MCF 10A (cell line): ENCODE data around the gene KLHL5. TPM values are rescaled to one million over a fixed set of nuclear protein-coding genes. Genes with fewer than 3 reads are reported as not detected.

Source experiments
- BruUV-seq: library from RNA; stranded (reverse); fragments of 400-500 nt; replicated peaks from 2 replicates; lab custom pipeline; 2021; lab: Mats Ljungman, UMichigan
- CTCF ChIA-PET: fragments of 300-600 bp; sonication (Branson Sonifier 250); formaldehyde crosslinking; extraction: SDS; loops from one replicate; lab custom pipeline; 2021; ENCODE audit warnings: antibody characterized with exemption, inconsistent platforms; lab: Yijun Ruan, JAX
- POLR2A ChIA-PET: fragments of 300-600, 350-650 bp; sonication (Branson Sonifier 250); formaldehyde crosslinking; extraction: SDS; loops from one replicate; lab custom pipeline; 2020; ENCODE audit warnings: antibody characterized with exemption, inconsistent platforms; lab: Yijun Ruan, JAX
- DNase-seq: peaks from one replicate; pipeline ENCODE4 v3.0.0-alpha.2; 2018; ENCODE audit not compliant: unreplicated experiment
- H3K27ac Mint-ChIP-seq: one replicate; pipeline ENCODE4 v1.8.0; 2022; ENCODE audit warnings: mild to moderate bottlenecking, low read depth, mixed read lengths; ENCODE audit not compliant: unreplicated experiment
- H3K27me3 Mint-ChIP-seq: one replicate; pipeline ENCODE4 v1.8.0; 2022; ENCODE audit warnings: mixed read lengths; ENCODE audit not compliant: insufficient read depth, unreplicated experiment
- H3K36me3 Mint-ChIP-seq: one replicate; pipeline ENCODE4 v1.8.0; 2022; ENCODE audit warnings: mild to moderate bottlenecking, moderate library complexity, mixed read lengths; ENCODE audit not compliant: insufficient read depth, unreplicated experiment
- H3K4me1 Mint-ChIP-seq: one replicate; pipeline ENCODE4 v1.8.0; 2022; ENCODE audit warnings: mixed read lengths; ENCODE audit not compliant: insufficient read depth, unreplicated experiment
- H3K4me3 Mint-ChIP-seq: one replicate; pipeline ENCODE4 v1.8.0; 2022; ENCODE audit warnings: mild to moderate bottlenecking, moderate library complexity, mixed read lengths; ENCODE audit not compliant: unreplicated experiment
- H3K9me3 Mint-ChIP-seq: one replicate; pipeline ENCODE4 v1.8.0; 2022; ENCODE audit warnings: mixed read lengths; ENCODE audit not compliant: unreplicated experiment
- CTCF ChIP-seq: fragments of 200-600 bp; IDR thresholded peaks from one replicate; pipeline ENCODE4 v1.8.0; 2022; ENCODE audit warnings: antibody characterized with exemption, mild to moderate bottlenecking; ENCODE audit not compliant: unreplicated experiment
- intact Hi-C: fragments of 100-400 bp; cut with micrococcal nuclease; formaldehyde crosslinking; loops from 2 replicates; pipeline ENCODE4 v1.14.1; 2022
- total RNA-seq: library from RNA; stranded (reverse); gene quantifications from 2 replicates; pipeline ENCODE4 v1.2.3, GENCODE V29; 2022

KLHL5 gene
- total RNA-seq, 1 experiment from 2014 or later: 59.2 TPM

- Mint-ChIP-seq H3K4me1 (peaks cover 27% of the 10 kb centered on the region), H3K36me3 (no peaks in the 10 kb centered on the region), H3K27ac (no peak overlapping the region), H3K4me3 (no peak overlapping the region), H3K9me3 (no peaks in the 10 kb centered on the region), H3K27me3 (no peaks in the 10 kb centered on the region)
- intact Hi-C loops: no loop called here
- DNase-seq: no peak
- ChIA-PET CTCF (no interaction called here), POLR2A (no interaction called here)
- BruUV-seq: no TSS peak
- TF ChIP-seq CTCF: no peak
Measured at GRCh38 chr4:39066371-39066770, 4.3 kb downstream of the KLHL5 start.

- no TSS peak for BruUV-seq
- POLR2A ChIA-PET: interaction anchor here (0.6 kb wide), 1 partner anchor 21 kb away, joined by 3 read pairs; no protein-coding TSS in a partner anchor
- Mint-ChIP-seq H3K36me3 (no peaks in the 10 kb centered on the region), H3K4me1 (peaks cover 25% of the 10 kb centered on the region), H3K27me3 (no peaks in the 10 kb centered on the region), H3K27ac (peak overlapping the region; percentile 57), H3K4me3 (no peak overlapping the region), H3K9me3 (no peaks in the 10 kb centered on the region)
- intact Hi-C loops: no loop called here
- TF ChIP-seq CTCF: no peak
- CTCF ChIA-PET: interaction anchor here (0.6 to 0.7 kb wide), 2 partner anchors 14 to 1302 kb away, joined by 3 read pairs; no protein-coding TSS in a partner anchor
- DNase-seq: no peak
Measured at GRCh38 chr4:39067031-39067430, 5.0 kb downstream of the KLHL5 start.

- ChIA-PET CTCF (interaction anchor here (0.6 to 0.7 kb wide), 2 partner anchors 14 to 1302 kb away, joined by 3 read pairs; no protein-coding TSS in a partner anchor), POLR2A (interaction anchor here (0.6 kb wide), 1 partner anchor 21 kb away, joined by 3 read pairs; no protein-coding TSS in a partner anchor)
- peaks cover 20% of the 10 kb centered on the region for H3K4me1 Mint-ChIP-seq
- no TSS peak for BruUV-seq
- H3K27ac Mint-ChIP-seq: peak overlapping the region; percentile 57
- TF ChIP-seq CTCF: no peak
- no peaks in the 10 kb centered on the region for H3K36me3 Mint-ChIP-seq
- intact Hi-C loops: no loop called here
- H3K4me3 Mint-ChIP-seq: no peak overlapping the region
- H3K27me3 Mint-ChIP-seq: no peaks in the 10 kb centered on the region
- no peaks in the 10 kb centered on the region for H3K9me3 Mint-ChIP-seq
- no peak for DNase-seq
Measured at GRCh38 chr4:39067451-39067850, 5.4 kb downstream of the KLHL5 start.

- Mint-ChIP-seq H3K4me3 (no peak overlapping the region), H3K27me3 (no peaks in the 10 kb centered on the region), H3K4me1 (peaks cover 10% of the 10 kb centered on the region), H3K27ac (no peak overlapping the region), H3K9me3 (no peaks in the 10 kb centered on the region), H3K36me3 (no peaks in the 10 kb centered on the region)
- DNase-seq: no peak
- ChIA-PET POLR2A (no interaction called here), CTCF (no interaction called here)
- no TSS peak for BruUV-seq
- TF ChIP-seq CTCF: no peak
- intact Hi-C loops: no loop called here
Measured at GRCh38 chr4:39068907-39069306, 6.9 kb downstream of the KLHL5 start.
